HCT116 (cell line): ENCODE measurements around the gene ELAVL2.
"Not testable (repeated sequence)": the region's sequence is repeated elsewhere in the genome, so short reads cannot be mapped to it uniquely, and the experiment has no call there.

Experiments used
- EZH2 ChIP-seq: fragments of 200-600 bp; sonication (generic); IDR thresholded peaks from 2 replicates; pipeline ENCODE4 v1.6.1; 2017; ENCODE audit warnings: antibody characterized with exemption, mixed run types
- EZH2phosphoT487 ChIP-seq: fragments of 200-600 bp; IDR thresholded peaks from 2 replicates; pipeline ENCODE4 v1.6.1; 2018; ENCODE audit warnings: antibody characterized with exemption, borderline replicate concordance
- POLR2A ChIP-seq: IDR thresholded peaks from 2 replicates; pipeline ENCODE4 v1.7.0; 2011; ENCODE audit warnings: borderline replicate concordance; ENCODE audit not compliant: insufficient read depth, insufficient read length; ENCODE audit errors: extremely low read depth
- POLR2AphosphoS5 ChIP-seq: IDR thresholded peaks from 2 replicates; pipeline ENCODE4 v1.6.1; 2011; ENCODE audit warnings: mild to moderate bottlenecking, low read depth, low read length, moderate library complexity
- RAD21 ChIP-seq: IDR thresholded peaks from 2 replicates; pipeline ENCODE4 v1.6.1; 2012; ENCODE audit warnings: low read depth, mild to moderate bottlenecking
- SP1 ChIP-seq: IDR thresholded peaks from 2 replicates; pipeline ENCODE4 v1.6.1; 2012; ENCODE audit warnings: low read depth
- SRF ChIP-seq: IDR thresholded peaks from 2 replicates; pipeline ENCODE4 v1.6.1; 2012; ENCODE audit warnings: low read depth
- TF ChIP-seq, protein P1 (sequence below), 3 experiments: fragments of 200-600 bp in 1 of 3; sonication (generic) in 1 of 3; IDR thresholded peaks in 2 of 3; conservative IDR thresholded peaks in 1 of 3; 2 replicates each; pipeline ENCODE4 v1.5.1; 2012 to 2017; ENCODE audit warnings: low read depth in 2 of 3, low read length in 2 of 3, antibody characterized with exemption in 1 of 3, borderline replicate concordance in 1 of 3, control low read depth in 1 of 3, mild to moderate bottlenecking in 1 of 3, mixed read lengths in 1 of 3, mixed run types in 1 of 3, moderate library complexity in 1 of 3; ENCODE audit not compliant: insufficient read depth in 1 of 3
- TF ChIP-seq, protein P2 (sequence below): IDR thresholded peaks from 2 replicates; pipeline ENCODE4 v1.6.1; 2012; ENCODE audit warnings: low read depth
- TF ChIP-seq, protein P3 (sequence below): IDR thresholded peaks from 2 replicates; pipeline ENCODE4 v1.6.1; 2012

DNA sequence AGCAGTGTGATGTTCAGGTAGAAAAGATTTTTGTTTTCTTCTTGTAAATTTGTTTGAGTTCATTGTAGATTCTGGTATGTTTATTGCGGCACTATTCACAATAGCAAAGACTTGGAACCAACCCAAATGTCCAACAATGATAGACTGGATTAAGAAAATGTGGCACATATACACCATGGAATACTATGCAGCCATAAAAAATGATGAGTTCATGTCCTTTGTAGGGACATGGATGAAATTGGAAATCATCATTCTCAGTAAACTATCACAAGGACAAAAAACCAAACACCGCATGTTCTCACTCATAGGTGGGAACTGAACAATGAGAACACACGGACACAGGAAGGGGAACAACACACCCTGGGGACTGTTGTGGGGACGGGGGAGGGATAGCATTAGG lies 103.0 kb downstream of the ELAVL2 start:
- not testable (repeated sequence) for TF ChIP-seq SP1, POLR2AphosphoS5, POLR2A, EZH2, SRF, RAD21, EZH2phosphoT487
- TF ChIP-seq, protein P1, sequence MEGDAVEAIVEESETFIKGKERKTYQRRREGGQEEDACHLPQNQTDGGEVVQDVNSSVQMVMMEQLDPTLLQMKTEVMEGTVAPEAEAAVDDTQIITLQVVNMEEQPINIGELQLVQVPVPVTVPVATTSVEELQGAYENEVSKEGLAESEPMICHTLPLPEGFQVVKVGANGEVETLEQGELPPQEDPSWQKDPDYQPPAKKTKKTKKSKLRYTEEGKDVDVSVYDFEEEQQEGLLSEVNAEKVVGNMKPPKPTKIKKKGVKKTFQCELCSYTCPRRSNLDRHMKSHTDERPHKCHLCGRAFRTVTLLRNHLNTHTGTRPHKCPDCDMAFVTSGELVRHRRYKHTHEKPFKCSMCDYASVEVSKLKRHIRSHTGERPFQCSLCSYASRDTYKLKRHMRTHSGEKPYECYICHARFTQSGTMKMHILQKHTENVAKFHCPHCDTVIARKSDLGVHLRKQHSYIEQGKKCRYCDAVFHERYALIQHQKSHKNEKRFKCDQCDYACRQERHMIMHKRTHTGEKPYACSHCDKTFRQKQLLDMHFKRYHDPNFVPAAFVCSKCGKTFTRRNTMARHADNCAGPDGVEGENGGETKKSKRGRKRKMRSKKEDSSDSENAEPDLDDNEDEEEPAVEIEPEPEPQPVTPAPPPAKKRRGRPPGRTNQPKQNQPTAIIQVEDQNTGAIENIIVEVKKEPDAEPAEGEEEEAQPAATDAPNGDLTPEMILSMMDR (IDR thresholded peaks at IDR 0.05 in 2 of 3, conservative IDR thresholded peaks at IDR 0.05 in 1 of 3; ENCODE audit: borderline replicate concordance in 1 of 3, insufficient read depth in 1 of 3, low read depth in 2 of 3, low read length in 2 of 3) = not testable (repeated sequence)
- TF ChIP-seq, protein P2, sequence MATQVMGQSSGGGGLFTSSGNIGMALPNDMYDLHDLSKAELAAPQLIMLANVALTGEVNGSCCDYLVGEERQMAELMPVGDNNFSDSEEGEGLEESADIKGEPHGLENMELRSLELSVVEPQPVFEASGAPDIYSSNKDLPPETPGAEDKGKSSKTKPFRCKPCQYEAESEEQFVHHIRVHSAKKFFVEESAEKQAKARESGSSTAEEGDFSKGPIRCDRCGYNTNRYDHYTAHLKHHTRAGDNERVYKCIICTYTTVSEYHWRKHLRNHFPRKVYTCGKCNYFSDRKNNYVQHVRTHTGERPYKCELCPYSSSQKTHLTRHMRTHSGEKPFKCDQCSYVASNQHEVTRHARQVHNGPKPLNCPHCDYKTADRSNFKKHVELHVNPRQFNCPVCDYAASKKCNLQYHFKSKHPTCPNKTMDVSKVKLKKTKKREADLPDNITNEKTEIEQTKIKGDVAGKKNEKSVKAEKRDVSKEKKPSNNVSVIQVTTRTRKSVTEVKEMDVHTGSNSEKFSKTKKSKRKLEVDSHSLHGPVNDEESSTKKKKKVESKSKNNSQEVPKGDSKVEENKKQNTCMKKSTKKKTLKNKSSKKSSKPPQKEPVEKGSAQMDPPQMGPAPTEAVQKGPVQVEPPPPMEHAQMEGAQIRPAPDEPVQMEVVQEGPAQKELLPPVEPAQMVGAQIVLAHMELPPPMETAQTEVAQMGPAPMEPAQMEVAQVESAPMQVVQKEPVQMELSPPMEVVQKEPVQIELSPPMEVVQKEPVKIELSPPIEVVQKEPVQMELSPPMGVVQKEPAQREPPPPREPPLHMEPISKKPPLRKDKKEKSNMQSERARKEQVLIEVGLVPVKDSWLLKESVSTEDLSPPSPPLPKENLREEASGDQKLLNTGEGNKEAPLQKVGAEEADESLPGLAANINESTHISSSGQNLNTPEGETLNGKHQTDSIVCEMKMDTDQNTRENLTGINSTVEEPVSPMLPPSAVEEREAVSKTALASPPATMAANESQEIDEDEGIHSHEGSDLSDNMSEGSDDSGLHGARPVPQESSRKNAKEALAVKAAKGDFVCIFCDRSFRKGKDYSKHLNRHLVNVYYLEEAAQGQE = not testable (repeated sequence)
- TF ChIP-seq, protein P3, sequence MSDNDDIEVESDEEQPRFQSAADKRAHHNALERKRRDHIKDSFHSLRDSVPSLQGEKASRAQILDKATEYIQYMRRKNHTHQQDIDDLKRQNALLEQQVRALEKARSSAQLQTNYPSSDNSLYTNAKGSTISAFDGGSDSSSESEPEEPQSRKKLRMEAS = not testable (repeated sequence)
